Fibroblast of skin of right biceps (primary cell): ENCODE measurements around the gene XPC.

Experiments
- DNase-seq: peaks from one replicate; pipeline ENCODE4 v3.0.0-alpha.2; 2013

XPC gene

GRCh38 chr3:14146381-14147065, 31.9 kb downstream of the XPC start:
- no peak for DNase-seq

GRCh38 chr3:14145670-14146380, 32.6 kb downstream of the XPC start:
- DNase-seq = no peak

- DNase-seq = no peak
Observed at GRCh38 chr3:14145236-14145635, 33.2 kb downstream of the XPC start.

- peak; percentile 99 for DNase-seq
Observed at GRCh38 chr3:14144423-14145075, 33.9 kb downstream of the XPC start.

GRCh38 chr3:14143271-14144225, 34.9 kb downstream of the XPC start:
- DNase-seq = peak; percentile 97

- DNase-seq = no peak
Observed at GRCh38 chr3:14142567-14143270, 35.7 kb downstream of the XPC start.

GRCh38 chr3:14141602-14142341, 36.6 kb downstream of the XPC start:
- no peak for DNase-seq

GRCh38 chr3:14141144-14141543, 37.3 kb downstream of the XPC start:
- DNase-seq = no peak

- no peak for DNase-seq
Observed at GRCh38 chr3:14140668-14141067, 37.7 kb downstream of the XPC start.

GRCh38 chr3:14139771-14140170, 38.6 kb downstream of the XPC start:
- no peak for DNase-seq

- no peak for DNase-seq
Observed at GRCh38 chr3:14138878-14139655, 39.3 kb downstream of the XPC start.

- DNase-seq = no peak
Observed at GRCh38 chr3:14138109-14138877, 40.1 kb downstream of the XPC start.

GRCh38 chr3:14137445-14137844, 41.0 kb downstream of the XPC start:
- no peak for DNase-seq

GRCh38 chr3:14137004-14137403, 41.4 kb downstream of the XPC start:
- DNase-seq = no peak

GRCh38 chr3:14135581-14135980, 42.8 kb downstream of the XPC start:
- no peak for DNase-seq

GRCh38 chr3:14134291-14134690, 44.1 kb downstream of the XPC start:
- DNase-seq = no peak

- no peak for DNase-seq
Observed at GRCh38 chr3:14133876-14134275, 44.5 kb downstream of the XPC start.

GRCh38 chr3:14133188-14133800, 45.1 kb downstream of the XPC start:
- DNase-seq = no peak

- DNase-seq = no peak
Observed at GRCh38 chr3:14132689-14133088, 45.7 kb downstream of the XPC start.
